Measurements from ENCODE around the gene MUC2.
"Not testable (repeated sequence)": the region's sequence is repeated elsewhere in the genome, so short reads cannot be mapped to it uniquely, and the experiment has no call there.

The MUC2 gene

DNA sequence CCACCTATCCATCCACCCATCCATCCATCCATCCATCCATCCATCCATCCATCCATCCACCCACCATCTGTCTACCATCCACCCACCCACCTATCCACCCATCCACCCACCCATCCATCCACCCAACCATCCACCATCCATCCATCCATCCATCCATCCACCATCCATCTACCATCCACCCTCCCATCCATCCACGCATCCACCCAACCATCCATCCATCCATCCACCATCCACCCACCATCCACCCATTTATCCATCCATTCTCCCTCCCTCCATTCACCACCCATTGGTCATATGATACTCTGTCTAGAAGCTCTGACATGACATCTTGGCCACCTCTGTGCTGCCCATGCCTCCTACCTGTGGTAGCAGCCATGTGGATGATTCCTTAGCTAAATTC, 31.7 kb downstream of the MUC2 start:
- no peak for DNase-seq

DNA sequence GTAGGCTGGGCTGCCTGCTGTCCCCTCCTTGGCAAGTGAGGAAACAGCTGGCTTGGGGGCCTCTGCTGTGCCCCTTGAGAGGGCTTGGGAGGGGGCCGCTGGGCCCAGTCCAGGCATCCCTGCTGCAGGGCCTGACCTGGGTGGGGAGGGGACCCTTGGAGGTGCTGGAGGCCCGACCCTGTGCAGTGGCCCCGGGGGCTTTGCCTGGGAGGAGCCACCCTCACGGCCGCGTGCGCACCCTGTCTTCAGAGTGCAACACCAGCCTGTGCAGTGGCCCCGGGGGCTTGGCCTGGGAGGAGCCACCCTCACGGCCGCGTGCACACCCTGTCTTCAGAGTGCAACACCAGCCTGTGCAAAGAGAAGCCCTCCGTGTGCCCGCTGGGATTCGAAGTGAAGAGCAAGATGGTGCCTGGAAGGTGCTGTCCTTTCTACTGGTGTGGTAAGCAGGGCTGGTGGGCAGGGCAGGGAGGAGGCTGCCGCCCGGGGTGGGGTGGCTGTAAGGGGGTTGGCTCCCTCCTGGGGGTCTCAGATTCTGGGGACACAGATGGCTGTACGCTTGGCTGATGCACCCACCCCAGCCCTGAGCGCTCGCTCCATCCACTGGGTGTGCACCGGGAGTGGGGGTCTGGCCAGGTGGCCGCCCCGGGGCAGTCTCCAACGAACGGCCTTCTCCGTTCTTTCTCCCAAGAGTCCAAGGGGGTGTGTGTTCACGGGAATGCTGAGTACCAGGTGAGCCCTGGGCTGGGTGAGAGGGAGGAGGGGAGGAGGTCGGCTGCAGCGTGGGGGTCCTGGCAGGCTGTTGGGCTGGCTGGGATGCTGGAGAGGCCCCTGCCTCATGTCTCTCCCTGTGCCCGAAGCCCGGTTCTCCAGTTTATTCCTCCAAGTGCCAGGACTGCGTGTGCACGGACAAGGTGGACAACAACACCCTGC, 32.9 kb downstream of the MUC2 start:
- no peak for DNase-seq

- DNase-seq = no peak
Observed at GRCh38 chr11:1108246-1108900, 33.7 kb downstream of the MUC2 start.

GRCh38 chr11:1109101-1109917, 34.6 kb downstream of the MUC2 start:
- no peak for DNase-seq

DNA sequence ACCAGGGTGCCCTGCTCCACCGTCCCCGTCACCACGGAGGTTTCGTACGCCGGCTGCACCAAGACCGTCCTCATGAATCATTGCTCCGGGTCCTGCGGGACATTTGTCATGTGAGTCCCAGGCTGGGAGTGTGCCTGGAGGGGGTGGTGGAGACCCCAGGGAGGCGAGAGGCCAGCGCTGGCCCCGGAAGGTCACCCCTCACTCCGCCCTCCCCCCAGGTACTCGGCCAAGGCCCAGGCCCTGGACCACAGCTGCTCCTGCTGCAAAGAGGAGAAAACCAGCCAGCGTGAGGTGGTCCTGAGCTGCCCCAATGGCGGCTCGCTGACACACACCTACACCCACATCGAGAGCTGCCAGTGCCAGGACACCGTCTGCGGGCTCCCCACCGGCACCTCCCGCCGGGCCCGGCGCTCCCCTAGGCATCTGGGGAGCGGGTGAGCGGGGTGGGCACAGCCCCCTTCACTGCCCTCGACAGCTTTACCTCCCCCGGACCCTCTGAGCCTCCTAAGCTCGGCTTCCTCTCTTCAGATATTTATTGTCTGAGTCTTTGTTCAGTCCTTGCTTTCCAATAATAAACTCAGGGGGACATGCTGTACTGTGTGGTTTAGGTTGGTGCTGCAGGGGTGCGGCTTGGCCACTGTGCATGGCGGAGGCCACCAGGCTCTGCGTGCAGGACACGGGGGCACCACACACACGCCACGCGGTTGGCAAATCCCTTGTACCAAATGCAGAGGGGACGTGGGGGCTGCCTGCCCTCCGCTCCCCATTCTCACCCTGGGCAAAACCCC, 35.4 kb downstream of the MUC2 start:
- DNase-seq = no peak

DNA sequence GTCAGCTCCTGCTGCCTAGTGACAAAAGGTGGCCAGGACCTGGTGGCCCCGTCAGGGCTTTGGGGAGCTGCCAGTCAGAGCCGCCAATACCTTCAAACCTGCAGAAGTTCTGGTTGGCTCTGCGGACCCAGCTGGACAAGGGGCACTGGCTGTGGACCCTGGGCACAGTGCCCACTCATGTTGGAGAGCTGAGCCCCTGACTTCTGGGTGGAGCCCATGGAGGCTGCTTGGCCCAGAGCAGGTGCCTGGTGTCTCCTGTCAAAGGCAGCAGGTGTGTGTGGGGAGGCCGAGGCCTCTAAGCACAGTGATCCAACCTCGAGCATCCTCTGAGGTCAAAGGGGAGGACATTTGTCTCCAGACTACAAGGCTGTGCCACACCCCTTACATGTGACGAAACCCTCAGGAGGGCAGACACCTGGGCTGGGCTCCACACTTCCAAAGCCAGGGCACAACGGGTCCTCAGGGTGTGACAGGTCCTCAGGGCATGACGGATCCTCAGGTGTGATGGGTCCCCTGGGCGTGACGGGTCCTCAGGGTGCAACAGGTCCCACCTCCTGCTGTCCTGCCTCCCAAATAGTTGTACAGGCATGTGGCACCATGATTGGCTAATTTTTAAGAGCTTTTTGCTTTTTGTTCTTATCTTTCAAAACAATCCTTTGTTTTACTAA, 37.0 kb downstream of the MUC2 start:
- no peak for DNase-seq

GRCh38 chr11:1112351-1113191, 37.9 kb downstream of the MUC2 start:
- DNase-seq = no peak

DNA sequence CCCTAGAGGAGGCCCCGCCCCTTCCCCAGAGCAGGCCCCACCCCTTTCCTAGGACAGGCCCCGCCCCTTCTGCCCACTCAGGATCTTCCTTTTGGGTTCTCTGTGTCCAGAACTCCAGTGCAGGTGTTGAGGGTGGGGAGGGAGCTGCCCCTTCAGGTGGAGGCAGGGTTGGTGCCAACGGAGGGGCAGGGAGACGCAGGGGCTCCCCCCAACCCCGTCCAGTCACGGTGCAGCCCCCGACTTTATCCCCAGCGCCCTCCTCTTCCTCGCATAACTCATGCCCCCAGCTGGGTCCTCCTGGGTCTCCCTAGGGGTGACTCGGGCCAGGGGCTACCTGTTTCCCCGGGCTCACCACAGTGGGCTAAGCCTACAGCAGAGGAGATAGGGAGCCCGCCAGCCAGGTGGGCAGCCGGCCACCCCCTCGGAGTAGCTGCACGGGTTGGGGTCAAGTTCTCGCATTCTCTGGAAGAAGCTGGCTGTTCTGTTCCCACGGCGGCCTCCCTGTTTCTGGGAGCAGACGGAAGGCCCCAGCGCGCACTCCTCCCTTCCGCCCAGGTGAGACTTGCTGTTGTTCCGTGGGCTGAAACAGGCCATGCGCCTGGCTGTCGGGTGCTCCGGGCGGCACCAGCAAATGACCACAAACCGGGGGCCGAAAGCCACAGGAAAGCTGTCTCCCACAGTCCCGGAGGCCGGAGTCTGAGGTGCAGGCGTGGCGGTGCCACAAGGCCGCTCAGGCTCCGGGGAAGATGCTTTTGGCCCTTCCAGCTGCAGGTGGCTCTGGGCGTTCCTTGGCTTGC, 38.9 kb downstream of the MUC2 start:
- no peak for DNase-seq

GRCh38 chr11:1115292-1115691, 40.6 kb downstream of the MUC2 start:
- DNase-seq = not testable (repeated sequence)

DNA sequence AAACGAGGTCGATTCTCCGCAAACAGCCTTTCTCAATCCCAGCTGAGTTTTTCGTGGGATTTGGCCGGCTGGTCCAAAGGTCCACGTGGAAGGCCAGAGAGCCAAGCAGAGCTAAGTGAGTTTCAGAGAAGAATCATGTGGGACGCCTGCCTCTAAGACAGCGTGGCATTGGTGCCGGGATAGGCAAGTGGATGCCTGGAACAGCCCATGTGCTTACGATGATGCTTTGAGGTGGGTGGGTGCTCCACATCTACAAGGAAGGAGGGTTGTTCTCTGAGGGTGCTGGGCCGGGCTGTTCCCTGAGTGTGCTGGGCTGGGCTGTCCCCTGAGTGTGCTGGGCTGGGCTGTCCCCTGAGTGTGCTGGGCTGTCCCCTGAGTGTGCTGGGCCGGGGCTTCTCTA, 41.4 kb downstream of the MUC2 start:
- DNase-seq = no peak

GRCh38 chr11:1116666-1117390, 42.2 kb downstream of the MUC2 start:
- DNase-seq = no peak

DNA sequence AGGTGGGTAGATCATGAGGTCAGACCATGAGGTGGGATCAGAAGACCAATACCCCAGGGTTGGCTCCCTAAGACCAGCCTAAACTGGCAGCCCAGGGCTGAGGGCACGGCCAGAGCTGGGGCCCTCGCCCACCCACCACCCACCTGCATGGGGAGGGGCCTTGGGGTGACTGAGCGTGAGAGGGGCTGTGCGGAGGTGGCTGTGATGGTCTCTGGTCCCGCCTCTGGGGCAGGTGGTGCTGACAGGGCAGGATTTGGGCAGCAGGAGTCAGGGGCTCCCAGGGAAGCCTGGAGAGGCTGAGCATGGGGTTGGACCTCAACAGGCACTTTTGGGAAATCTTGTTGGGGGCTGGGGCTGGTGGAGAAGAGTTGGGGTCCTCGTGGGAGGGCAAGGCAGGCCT, 43.3 kb downstream of the MUC2 start:
- no peak for DNase-seq

GRCh38 chr11:1118755-1119603, 44.3 kb downstream of the MUC2 start:
- no peak for DNase-seq

DNA sequence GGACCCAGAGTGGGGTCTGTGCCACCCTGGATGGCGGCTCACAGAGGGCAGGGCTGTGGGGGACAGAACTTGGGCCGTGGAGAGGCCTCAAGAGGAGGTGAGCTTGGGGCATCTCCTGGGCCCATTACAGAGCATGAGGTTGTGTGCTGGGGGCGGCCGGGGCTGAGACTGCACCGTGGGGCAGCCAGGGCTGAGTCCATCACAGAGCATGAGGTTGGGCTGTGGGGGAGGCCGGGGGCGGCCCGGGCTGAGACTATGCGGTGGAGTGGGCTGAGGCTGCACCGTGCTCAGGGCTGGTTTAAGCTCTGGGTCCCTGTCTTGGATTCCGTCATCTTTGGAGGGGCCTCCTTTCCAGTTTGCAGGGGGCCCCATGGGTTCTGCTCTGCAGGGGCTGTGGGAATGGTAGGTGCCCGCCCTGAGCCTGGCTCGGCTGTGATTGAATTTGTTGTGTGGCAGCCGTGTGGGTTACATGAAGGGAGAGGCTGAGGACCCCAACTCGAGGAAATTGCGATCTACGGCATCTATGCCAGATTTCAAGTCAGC, 45.0 kb downstream of the MUC2 start:
- no peak for DNase-seq

DNA sequence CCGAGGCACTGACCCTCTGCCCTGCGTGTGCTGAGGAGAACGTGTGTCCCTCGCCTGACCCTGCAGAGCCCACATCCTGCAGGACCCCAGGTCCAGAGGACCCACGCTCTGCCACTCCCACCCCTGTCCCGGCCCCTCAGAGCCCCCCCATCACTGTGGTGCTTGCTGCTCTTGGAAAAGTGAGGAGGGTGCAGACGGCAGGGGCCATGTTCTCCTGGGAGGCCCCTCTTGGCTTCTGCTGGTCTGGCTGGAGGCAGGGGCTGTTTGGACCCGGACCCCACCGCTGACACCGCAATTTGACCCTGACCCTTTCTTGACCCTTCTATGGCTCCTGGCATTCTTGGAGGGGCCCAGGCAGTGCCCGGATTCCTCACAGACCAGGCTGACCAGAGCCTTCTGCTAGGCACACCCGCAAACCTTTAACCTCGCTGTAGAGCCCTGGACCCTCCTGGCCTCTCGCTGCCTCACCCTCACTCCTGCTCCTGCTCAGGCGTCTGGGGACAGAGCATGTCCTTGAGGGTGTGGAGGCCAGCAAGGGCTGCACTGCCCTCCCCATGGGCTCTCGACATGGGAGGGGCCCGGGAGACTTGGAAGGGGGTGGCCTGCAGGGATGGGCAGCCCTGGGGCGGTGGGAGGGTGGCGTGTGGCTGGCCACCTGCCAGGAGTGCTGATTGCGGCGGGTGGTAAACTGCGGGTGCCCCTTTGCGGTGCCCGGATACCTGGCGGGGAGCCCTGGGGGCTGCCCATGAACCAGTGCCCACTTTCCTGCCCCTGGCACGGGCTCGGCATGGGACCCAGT, 46.1 kb downstream of the MUC2 start:
- no peak for DNase-seq

DNA sequence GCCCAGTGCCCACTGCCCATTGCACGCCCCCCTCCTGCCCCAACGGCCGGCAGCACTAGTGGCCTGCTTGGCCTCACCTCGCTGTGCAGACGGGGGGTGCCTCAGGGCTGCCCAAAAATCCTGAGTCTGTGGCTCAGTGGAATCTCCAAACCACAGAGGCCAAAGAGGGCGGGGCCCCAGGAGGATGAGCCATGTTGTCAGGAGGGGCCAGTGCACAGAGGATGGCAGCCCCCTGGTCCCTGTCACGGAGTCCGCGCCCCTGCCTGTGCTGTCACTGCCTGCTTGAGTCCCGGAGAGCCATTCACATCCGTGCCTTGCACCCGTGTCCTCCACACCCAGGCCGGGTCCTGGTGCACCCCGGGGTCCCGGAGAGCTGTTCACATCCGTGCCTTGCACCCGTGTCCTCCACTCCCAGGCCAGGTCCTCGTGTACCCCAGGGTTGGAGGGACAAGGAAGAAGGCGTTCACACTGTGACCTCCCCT, 46.7 kb downstream of the MUC2 start:
- no peak for DNase-seq
